ENCODE measurements around the gene DTWD2. TPM values are rescaled to one million over a fixed set of nuclear protein-coding genes. Genes with fewer than 3 reads are reported as not detected.

DTWD2 gene
- polyA plus RNA-seq, 1 donor from 2014 or later: 3.3 TPM

Small RNA genes lying within 50 kb of the gene (small RNA-seq; reads per million reads assigned to genes)
- 0 reads per million in 3 experiments for gene RNU6-373P

Other genes with a start within 250 kb of the DTWD2 start
- gene DMXL1, start 82.5 kb upstream of the DTWD2 start, polyA plus RNA-seq: 27.3 and 46.9 TPM in 2 replicates

All from neural cell (in vitro differentiated cells).